HG03097 (cell line): ENCODE measurements around the gene KRTAP10-1.
"Not testable (repeated sequence)": the region's sequence is repeated elsewhere in the genome, so short reads cannot be mapped to it uniquely, and the experiment has no call there.

Experiments
- ATAC-seq: cut with Tn5 transposase; IDR thresholded peaks from one replicate; pipeline ENCODE4 v1.9.1; 2021; ENCODE audit not compliant: unreplicated experiment, low FRiP score

KRTAP10-1 gene

GRCh38 chr21:44550285-44550684, 10.3 kb upstream of the KRTAP10-1 start:
- ATAC-seq = not testable (repeated sequence)

GRCh38 chr21:44549525-44550211, 9.7 kb upstream of the KRTAP10-1 start:
- ATAC-seq = no peak

GRCh38 chr21:44548922-44549321, 8.9 kb upstream of the KRTAP10-1 start:
- ATAC-seq = no peak

- no peak for ATAC-seq
Observed at GRCh38 chr21:44548381-44548780, 8.4 kb upstream of the KRTAP10-1 start.

GRCh38 chr21:44547656-44548331, 7.8 kb upstream of the KRTAP10-1 start:
- ATAC-seq = no peak

GRCh38 chr21:44544566-44544965, 4.6 kb upstream of the KRTAP10-1 start:
- no peak for ATAC-seq

GRCh38 chr21:44542716-44543115, 2.7 kb upstream of the KRTAP10-1 start:
- no peak for ATAC-seq

GRCh38 chr21:44540741-44541288, 820 bp upstream of the KRTAP10-1 start:
- ATAC-seq = no peak

GRCh38 chr21:44539046-44539445, 949 bp downstream of the KRTAP10-1 start:
- ATAC-seq = no peak

GRCh38 chr21:44537930-44538911, 1.8 kb downstream of the KRTAP10-1 start:
- ATAC-seq = no peak

- ATAC-seq = no peak
Observed at GRCh38 chr21:44535963-44536362, 4.0 kb downstream of the KRTAP10-1 start.

GRCh38 chr21:44534688-44535087, 5.3 kb downstream of the KRTAP10-1 start:
- no peak for ATAC-seq

GRCh38 chr21:44533891-44534627, 5.9 kb downstream of the KRTAP10-1 start:
- no peak for ATAC-seq

GRCh38 chr21:44533121-44533890, 6.7 kb downstream of the KRTAP10-1 start:
- no peak for ATAC-seq

- no peak for ATAC-seq
Observed at GRCh38 chr21:44532712-44533111, 7.3 kb downstream of the KRTAP10-1 start.

- no peak for ATAC-seq
Observed at GRCh38 chr21:44531606-44532564, 8.1 kb downstream of the KRTAP10-1 start.

GRCh38 chr21:44530903-44531605, 8.9 kb downstream of the KRTAP10-1 start:
- no peak for ATAC-seq
